ENCODE data around the gene PABPN1. TPM values are rescaled to one million over a fixed set of nuclear protein-coding genes. Genes with fewer than 3 reads are reported as not detected.

PABPN1 gene
- total RNA-seq, 3 donors from 2014 or later (not counting 1 experiment from before 2014, with no cell fraction given) = 226 to 261 (median 238) TPM

- Mint-ChIP-seq H3K27ac (no peak overlapping the region), H3K4me3 (no peak overlapping the region), H3K9me3 (no peaks in the 10 kb centered on the region), H3K4me1 (peaks cover 7% of the 10 kb centered on the region in 2 donors), H3K27me3 (ENCODE audit: low read depth in 2 of 2) (peaks cover 30 to 31% of the 10 kb centered on the region in 2 donors), H3K36me3 (no peaks in the 10 kb centered on the region)
- no peak for ATAC-seq
- Histone ChIP-seq H3K4me1 (ENCODE audit: control insufficient read depth, insufficient read depth, low read length) (peaks cover 6% of the 10 kb centered on the region), H3K9me3 (ENCODE audit: control insufficient read depth, insufficient read depth, low read length) (no peaks in the 10 kb centered on the region), H3K36me3 (ENCODE audit: control insufficient read depth, insufficient read depth, low read length) (no peaks in the 10 kb centered on the region), H3K27me3 (ENCODE audit: control insufficient read depth, insufficient read depth, low read length) (peaks cover 10% of the 10 kb centered on the region), H3K27ac (ENCODE audit: low read length) (no peak overlapping the region), H3K4me3 (ENCODE audit: low read length) (no peak overlapping the region)
- WGBS (ENCODE audit: insufficient coverage) = 90% methylated on average over 8 of the region's 8 CpGs
- no peak for DNase-seq
- intact Hi-C loops (cut with micrococcal nuclease) = no loop called here
- TF ChIP-seq CTCF (IDR thresholded peaks at IDR 0.05) = no peak
Observed at GRCh38 chr14:23357261-23357660, 36.0 kb downstream of the PABPN1 start.

- H3K27ac Mint-ChIP-seq = no peak overlapping the region
- H3K27me3 Mint-ChIP-seq (ENCODE audit: low read depth in 2 of 2) = peaks cover 26 to 29% of the 10 kb centered on the region in 2 donors
- H3K4me3 Mint-ChIP-seq = no peak overlapping the region
- H3K9me3 Mint-ChIP-seq = no peaks in the 10 kb centered on the region
- ATAC-seq (no peak), DNase-seq (no peak)
- WGBS (ENCODE audit: insufficient coverage) = 88% methylated on average over 3 of the region's 3 CpGs
- H3K36me3 Mint-ChIP-seq = no peaks in the 10 kb centered on the region
- peaks cover 4% of the 10 kb centered on the region in 2 donors for H3K4me1 Mint-ChIP-seq
- no peak for TF ChIP-seq CTCF (IDR thresholded peaks at IDR 0.05)
- Histone ChIP-seq H3K4me1 (ENCODE audit: control insufficient read depth, insufficient read depth, low read length) (no peaks in the 10 kb centered on the region), H3K27ac (ENCODE audit: low read length) (no peak overlapping the region), H3K9me3 (ENCODE audit: control insufficient read depth, insufficient read depth, low read length) (no peaks in the 10 kb centered on the region), H3K36me3 (ENCODE audit: control insufficient read depth, insufficient read depth, low read length) (no peaks in the 10 kb centered on the region), H3K4me3 (ENCODE audit: low read length) (no peak overlapping the region), H3K27me3 (ENCODE audit: control insufficient read depth, insufficient read depth, low read length) (peaks cover 9% of the 10 kb centered on the region)
- intact Hi-C loops (cut with micrococcal nuclease) = no loop called here
Observed at GRCh38 chr14:23358042-23358441, 36.8 kb downstream of the PABPN1 start.

GRCh38 chr14:23358553-23359166 is 37.4 kb downstream of the PABPN1 start:
- Mint-ChIP-seq H3K27ac (no peak overlapping the region), H3K9me3 (no peaks in the 10 kb centered on the region), H3K36me3 (no peaks in the 10 kb centered on the region), H3K4me3 (no peak overlapping the region), H3K4me1 (no peaks in the 10 kb centered on the region), H3K27me3 (ENCODE audit: low read depth in 2 of 2) (peaks cover 20 to 23% of the 10 kb centered on the region in 2 donors)
- H3K36me3 ChIP-seq (ENCODE audit: control insufficient read depth, insufficient read depth, low read length) = no peaks in the 10 kb centered on the region
- peaks cover 4% of the 10 kb centered on the region for H3K27me3 ChIP-seq (ENCODE audit: control insufficient read depth, insufficient read depth, low read length)
- H3K4me3 ChIP-seq (ENCODE audit: low read length) = no peak overlapping the region
- intact Hi-C loops (cut with micrococcal nuclease) = no loop called here
- no peak for TF ChIP-seq CTCF (IDR thresholded peaks at IDR 0.05)
- WGBS (ENCODE audit: insufficient coverage) = 83% methylated on average over 12 of the region's 12 CpGs
- ATAC-seq (no peak), DNase-seq (no peak)
- no peak overlapping the region for H3K27ac ChIP-seq (ENCODE audit: low read length)
- no peaks in the 10 kb centered on the region for H3K9me3 ChIP-seq (ENCODE audit: control insufficient read depth, insufficient read depth, low read length)
- no peaks in the 10 kb centered on the region for H3K4me1 ChIP-seq (ENCODE audit: control insufficient read depth, insufficient read depth, low read length)

- H3K4me3 Mint-ChIP-seq = no peak overlapping the region
- DNase-seq (no peak), ATAC-seq (no peak)
- TF ChIP-seq CTCF (IDR thresholded peaks at IDR 0.05) = no peak
- no peaks in the 10 kb centered on the region for H3K36me3 ChIP-seq (ENCODE audit: control insufficient read depth, insufficient read depth, low read length)
- peaks cover 5% of the 10 kb centered on the region for H3K27me3 ChIP-seq (ENCODE audit: control insufficient read depth, insufficient read depth, low read length)
- H3K27ac Mint-ChIP-seq = no peak overlapping the region
- H3K27ac ChIP-seq (ENCODE audit: low read length) = no peak overlapping the region
- H3K4me1 ChIP-seq (ENCODE audit: control insufficient read depth, insufficient read depth, low read length) = no peaks in the 10 kb centered on the region
- H3K27me3 Mint-ChIP-seq (ENCODE audit: low read depth in 2 of 2) = peaks cover 17 to 18% of the 10 kb centered on the region in 2 donors
- H3K9me3 Mint-ChIP-seq = no peaks in the 10 kb centered on the region
- H3K4me1 Mint-ChIP-seq = no peaks in the 10 kb centered on the region
- no peaks in the 10 kb centered on the region for H3K9me3 ChIP-seq (ENCODE audit: control insufficient read depth, insufficient read depth, low read length)
- H3K4me3 ChIP-seq (ENCODE audit: low read length) = no peak overlapping the region
- WGBS (ENCODE audit: insufficient coverage) = 85% methylated on average over 11 of the region's 11 CpGs
- H3K36me3 Mint-ChIP-seq = no peaks in the 10 kb centered on the region
- intact Hi-C loops (cut with micrococcal nuclease) = no loop called here
Observed at GRCh38 chr14:23359167-23359626, 37.9 kb downstream of the PABPN1 start.
